GM21360 (cell line): Measurements from ENCODE around the gene MLLT11.
"Not testable (repeated sequence)": the region's sequence is repeated elsewhere in the genome, so short reads cannot be mapped to it uniquely, and the experiment has no call there.

ENCODE experiments used
- ATAC-seq: cut with Tn5 transposase; IDR thresholded peaks from one replicate; pipeline ENCODE4 v1.9.1; 2021; ENCODE audit warnings: mild to moderate bottlenecking, moderate library complexity; ENCODE audit not compliant: unreplicated experiment

MLLT11 gene

DNA sequence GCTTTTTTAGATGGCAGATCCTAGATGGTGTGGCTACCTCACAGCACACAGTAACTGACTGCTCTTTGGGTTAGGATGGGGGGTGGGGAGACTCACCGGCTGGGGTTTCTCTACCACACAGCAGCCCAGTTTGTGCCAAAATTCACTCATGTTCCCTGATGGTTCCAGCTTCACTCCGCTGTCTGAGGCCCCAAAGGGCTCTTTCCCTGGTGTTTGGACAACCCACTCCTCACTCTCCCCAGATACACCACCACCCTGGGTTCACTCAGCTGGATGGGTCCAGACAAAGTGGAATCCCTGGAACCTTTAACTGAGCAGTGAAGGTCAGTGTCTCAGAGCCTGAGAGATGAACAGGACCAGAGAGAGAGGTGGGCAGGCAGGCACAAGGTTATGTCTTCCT, 4.6 kb upstream of the MLLT11 start:
- no peak for ATAC-seq

DNA sequence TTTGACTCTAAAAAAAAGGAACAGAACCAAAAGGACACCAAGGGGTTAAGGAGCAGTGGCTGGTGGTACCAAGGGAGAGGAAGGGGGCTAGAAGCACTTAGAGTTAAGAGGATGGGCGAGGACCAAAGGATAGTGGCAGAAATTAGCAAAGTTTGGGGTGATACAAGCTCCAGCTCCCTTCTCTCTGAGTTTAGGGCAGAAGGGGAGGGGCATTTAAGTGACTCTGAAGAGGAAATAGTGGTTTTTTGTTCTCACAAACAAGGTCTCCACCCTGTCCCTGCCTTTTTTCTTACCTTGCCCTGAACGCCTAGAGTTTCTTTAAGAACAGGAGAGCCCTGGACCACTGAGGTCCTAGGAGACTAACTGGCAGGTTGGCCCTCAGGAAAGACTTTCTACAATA, 4.0 kb upstream of the MLLT11 start:
- ATAC-seq, result no peak

DNA sequence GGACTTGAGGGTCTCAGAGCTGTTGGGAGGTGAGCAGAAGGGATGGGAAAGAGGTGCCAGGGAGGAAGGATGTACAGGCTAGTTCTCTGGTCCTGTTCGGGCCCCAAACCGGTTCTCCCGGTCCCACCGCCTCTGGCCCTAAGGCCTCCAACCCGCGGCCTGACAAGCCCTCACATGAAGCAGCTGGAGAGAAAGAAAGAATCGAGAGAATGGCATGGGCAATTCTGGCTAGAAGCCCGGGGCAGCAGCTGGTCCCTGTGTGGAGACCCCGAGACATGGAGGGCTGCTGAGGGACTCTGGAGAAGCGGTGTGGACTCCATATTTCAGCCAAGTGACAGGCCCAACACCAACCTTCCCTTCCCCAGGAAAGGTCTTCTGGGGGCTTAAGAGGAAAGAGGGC, 1.5 kb upstream of the MLLT11 start:
- no peak for ATAC-seq

DNA sequence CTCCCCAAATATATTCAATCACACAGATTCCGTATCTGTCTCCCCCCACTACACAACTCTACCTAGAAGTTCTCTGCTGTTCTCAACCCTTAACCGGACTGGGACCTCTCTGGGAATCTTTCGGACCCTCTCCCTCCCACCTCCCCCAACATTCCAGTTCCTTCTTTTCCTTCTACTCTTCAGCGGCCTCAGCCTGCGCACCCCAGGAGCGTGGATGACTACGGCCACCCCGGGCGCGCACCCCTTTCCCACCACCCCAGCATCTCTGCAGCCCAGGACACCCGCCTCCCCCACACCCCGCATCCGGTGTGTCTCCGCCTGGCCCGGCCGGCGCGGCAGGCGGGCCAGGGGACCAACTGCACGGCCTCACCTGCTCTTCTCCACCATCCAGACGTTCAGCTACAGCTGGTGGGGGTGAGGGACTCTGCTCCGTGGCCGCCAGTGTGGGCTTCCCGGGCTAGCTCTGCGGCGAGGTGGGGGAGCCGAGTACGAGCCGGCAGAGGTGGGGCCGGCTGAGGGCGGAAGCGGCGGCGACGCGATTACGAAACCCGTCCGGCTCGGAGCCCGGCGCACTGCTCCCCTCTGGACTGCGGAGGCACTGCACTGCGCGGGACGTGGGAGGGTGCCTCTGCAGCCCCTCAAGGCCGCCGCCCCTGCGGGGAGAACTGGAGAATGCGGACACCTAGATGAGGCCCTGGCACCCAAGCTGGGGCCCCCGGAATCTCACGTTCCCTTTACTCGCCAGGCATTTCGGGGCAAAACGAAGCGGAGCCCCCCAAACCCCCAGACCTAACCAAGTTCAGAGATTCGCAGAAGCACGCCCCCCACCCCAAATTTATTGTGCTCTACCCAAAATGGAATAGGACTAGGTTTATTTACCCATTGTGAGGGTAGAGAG, 839 bp upstream of the MLLT11 start, which contains the start of gene CDC42SE1:
TSS of gene CDC42SE1 (minus strand) at position 514 of the 898 bp plus-strand sequence. CDS start 3,892 bp downstream, outside the sequence.
- peak; percentile 65 for ATAC-seq

DNA sequence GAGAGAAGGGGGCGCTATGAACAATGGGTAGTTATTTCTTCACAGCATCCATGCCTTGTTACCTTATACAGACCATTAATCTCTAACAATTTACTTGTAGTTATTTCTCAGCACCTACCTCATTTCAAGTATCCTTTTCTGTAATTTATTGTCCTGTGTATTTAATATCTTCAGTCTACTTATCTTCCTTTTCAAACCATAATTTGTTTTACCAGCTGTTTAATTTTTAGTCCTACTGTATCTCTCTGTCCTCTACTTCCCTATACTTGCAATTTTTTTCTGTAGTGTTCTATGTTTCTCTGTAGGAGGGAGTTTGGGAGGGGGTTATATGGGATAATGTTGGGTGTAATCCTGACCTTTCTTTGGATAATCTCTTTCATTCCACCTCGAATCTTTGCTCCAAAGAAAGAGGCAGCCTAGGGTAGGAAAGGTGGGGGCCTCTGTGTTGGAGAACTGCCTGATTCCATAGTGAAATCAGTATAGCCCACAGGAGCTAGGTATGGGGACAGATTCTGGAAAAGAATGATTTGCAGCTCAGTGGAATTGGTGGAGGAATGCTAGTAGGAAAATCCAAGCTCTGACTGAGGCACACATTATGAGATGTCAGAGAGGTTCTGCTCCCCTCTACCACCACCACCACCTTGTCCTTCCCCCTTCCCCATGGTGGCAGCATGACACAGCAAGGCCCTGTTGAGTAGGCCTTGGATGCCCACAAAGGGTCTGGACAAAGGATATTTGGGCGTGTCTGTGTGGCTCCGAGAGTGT, 642 bp downstream of the MLLT11 start:
- ATAC-seq, result no peak

DNA sequence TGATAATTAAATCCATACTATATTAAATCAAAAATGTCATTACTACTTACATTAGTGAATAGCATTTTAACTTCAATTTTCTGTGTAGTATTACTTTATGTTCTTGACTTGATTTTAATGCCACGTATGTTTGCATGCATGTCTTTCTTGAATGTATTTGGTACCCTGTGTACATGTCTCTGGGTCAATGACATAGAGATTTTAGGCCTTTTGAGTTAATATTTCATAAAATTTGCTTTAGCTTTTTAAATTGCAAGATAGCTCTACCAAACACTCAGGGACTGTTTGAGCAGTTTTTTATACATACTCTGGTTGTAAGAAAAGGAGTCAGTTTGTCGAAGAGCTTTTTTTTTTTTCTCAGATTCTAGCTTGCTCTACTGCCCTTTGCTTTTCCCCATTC, 1.5 kb downstream of the MLLT11 start:
- ATAC-seq, result no peak

DNA sequence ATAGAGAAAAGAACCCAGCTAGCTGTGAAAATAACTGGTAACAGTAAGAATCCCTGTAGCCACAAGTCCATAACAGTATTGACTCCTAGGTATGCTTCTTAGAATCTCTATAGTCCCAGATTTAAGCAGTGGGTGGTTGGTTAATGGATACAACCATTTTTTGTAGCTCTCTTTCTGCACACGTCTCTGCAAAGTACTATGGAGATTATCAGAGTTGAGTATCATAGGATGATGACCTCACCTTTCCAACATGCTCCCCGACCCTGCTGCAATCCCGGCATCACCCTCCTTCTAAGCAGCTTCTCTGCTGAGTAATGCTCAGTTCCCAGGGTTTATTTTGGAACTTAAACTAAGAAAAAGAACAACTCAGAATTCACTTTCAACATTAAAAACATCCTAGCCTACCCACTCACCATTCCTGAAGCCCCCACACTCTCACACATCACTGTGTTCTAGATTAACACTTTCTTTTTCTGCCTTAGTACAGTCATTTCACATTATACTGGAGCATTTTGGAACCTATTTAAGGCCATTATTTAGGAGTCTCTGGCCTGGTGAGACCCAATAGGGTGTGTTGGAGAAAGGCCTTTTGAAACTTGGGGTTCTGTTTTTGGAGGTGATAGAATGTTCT, 2.7 kb downstream of the MLLT11 start:
- ATAC-seq, result no peak

DNA sequence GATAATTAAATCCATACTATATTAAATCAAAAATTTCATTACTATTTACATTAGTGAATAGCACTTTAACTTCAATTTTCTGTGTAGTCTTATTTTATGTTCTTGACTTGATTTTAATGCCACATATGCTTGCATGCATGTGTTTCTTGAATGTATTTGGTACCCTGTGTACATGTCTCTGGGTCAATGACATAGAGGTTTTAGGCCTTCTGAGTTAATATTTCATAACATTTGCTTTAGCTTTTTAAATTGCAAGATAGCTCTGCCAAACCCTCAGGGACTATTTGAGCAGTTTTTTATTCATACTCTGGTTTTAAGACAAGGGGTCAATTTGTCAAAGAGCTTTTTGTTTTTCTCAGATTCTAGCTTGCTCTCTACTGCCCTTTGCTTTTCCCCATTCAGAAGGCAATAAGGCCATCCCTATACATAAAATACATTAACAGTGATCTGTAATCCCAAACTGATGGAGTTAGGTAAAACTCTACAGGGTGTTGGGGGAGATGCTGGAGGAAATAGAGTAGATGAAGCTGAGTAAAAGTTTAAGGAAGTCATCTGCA, 5.0 kb downstream of the MLLT11 start:
- ATAC-seq, result no peak

DNA sequence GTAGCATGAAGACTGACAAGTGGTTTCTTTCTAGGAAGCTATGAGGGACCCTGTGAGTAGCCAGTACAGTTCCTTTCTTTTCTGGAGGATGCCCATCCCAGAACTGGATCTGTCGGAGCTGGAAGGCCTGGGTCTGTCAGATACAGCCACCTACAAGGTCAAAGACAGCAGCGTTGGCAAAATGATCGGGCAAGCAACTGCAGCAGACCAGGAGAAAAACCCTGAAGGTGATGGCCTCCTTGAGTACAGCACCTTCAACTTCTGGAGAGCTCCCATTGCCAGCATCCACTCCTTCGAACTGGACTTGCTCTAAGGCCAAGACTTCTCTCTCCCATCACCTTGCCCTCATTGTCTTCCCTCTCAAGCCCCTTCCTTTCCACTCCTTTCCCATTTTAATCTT, 7.0 kb downstream of the MLLT11 start:
- no peak for ATAC-seq

DNA sequence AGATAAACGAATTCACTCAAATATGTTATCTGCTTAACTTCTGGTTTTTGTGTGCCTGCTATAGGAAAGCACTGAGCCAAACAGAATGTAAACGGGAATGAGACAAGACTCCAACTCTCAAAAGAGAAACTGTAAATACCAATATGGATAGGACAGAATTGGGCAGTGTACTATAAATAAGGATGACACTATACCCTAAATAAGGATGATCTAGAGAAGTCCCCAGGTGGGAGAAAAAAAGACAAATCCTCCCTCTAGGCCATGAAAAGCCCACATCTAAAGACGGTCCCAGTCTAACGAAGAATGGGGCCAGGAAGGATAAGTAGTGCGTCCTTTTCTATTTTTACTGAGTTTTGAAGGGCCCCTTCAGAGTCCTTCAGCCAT, 8.9 kb downstream of the MLLT11 start:
- no peak for ATAC-seq

DNA sequence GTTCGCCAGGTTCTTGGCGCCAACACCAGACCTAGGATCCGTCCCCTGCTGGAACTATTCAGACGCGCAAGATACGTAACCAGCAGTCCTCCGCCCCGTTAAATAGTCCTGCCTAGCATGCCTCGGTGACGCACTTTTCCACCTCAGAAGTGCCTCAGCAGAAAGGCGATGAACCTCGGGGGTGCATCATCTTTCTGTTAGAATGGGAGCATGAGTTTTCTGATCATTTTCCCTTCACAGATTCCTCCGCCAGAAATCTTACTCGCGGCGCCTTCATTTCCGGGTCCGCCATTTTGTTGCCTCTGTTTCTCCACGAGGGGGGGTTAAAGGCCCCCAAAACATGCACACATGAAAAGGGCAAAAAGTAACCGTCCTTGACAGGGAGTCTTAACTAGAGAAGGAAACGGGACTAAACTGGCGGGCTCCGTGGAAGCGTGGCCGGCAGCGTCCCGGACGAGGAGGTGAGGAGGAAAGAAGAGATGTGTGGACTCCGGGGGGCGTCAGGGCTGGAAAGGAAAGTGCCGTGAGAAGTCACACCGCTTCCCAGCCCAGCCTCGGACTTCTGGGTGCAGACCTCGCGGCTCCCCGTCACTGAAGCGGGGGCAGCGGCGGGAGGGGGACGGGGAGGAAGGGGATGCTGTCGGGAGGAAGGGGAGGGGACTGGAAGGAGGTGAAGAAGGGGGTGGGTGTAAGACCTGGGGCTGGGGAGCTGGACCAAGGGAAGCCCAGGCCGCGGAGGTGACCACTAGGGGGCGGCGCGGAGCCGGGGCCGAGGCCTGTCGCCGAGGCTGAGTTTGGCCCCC, 10.5 kb downstream of the MLLT11 start, which contains the start of gene GABPB2:
TSS of gene GABPB2 (plus strand) at position 288 of the 803 bp plus-strand sequence. CDS start 17,429 bp downstream, outside the sequence.
- ATAC-seq, result peak; percentile 74

DNA sequence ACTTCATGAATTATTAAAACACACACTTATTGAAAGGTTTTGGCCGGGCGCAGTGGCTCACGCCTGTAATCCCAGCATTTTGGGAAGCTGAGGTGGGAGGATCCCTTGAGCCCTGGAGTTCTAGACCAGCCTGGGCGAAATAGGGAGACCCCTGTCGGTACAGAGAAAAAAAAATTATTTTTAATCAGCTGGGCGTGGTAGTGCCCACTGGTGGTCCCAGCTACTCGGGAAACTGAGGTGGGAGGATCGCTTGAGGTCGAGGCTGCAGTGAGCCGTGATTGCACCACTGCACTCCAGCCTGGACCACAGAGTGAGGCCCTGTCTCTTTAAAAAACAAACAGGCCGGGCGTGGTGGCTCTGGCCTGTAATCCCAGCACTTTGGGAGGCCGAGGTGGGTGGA, 12.0 kb downstream of the MLLT11 start:
- no peak for ATAC-seq

DNA sequence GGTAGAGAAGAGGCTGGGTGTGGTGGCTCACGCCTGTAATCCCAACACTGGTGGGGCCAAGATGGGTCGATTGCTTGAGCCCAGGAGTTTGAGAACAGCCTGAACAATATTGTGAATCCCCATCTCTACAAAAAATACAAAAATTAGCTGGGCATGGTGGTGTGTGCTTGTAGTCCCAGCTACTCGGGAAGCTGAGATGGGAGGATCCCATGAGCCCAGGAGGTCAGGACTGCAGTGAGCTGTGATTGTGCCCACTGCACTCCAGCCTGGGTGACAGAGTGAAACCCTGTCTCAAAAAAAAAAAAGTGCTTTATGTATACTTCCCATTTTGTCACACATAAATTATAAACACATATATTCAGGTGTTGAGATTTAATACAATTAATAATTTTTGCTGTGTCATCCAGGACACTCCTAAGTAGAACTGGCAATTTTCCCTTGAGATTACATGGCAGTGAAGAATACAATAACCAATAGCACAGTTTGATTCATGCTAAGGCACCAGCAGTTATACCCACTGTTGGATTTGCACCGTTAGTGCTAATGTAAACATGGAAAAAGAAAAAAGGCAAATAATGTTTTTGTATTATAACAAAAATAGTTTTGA, 25.9 kb downstream of the MLLT11 start:
- ATAC-seq, result no peak

DNA sequence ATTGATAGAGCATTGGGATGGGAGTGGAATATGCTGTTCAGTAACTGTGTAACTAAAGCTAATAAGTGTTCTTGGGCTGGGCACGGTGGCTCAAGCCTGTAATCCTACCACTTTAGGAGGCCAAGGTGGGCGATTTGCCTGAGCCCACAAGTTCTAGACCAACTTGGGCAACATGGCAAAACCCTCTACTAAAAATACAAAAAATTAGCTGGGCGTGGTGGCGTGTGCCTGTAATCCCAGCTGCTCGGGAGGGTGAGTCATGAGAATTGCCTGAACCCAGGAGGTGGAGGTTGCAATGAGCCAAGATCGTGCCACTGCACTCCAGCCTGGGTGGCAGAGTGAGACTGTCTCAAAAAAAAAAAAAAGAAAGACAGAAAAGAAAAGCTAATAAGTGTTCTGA, 37.2 kb downstream of the MLLT11 start:
- not testable (repeated sequence) for ATAC-seq

DNA sequence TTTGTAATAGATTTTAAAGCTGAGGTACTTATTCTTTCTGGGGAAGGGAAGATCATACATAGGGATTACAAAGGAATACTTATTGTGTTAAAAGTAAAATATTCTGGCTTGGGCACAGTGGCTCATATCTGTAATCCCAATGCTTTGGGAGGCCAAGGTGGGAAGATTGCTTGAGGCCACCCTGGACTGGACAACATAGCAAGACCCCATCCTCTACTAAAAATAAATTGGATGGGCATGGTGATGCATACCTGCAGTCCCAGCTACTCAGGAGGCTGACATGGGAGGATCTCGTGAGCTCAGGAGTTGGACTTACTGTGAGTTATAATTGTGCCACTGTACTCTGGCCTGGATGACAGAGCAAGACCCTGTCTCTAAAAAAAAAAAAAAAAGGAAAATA, 37.9 kb downstream of the MLLT11 start:
- no peak for ATAC-seq

DNA sequence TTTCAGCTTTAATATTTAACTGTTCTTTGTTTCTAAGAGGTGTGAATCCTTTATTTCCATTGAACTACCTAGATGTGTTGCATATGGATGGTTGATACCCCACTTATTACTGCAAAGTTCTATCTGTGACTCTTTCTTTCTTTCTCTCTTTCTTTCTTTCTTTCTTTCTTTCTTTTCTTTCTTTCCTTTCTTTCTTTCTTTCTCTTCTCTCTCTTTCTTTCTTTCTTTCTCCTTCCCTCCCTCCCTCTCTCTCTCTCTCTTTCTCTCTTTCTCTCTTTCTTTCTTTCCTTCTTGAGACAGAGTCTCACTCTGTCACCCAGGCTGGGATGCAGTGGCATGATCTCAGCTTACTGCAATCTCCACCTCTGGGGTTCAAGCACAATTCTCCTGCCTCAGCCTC, 44.4 kb downstream of the MLLT11 start:
- ATAC-seq, result no peak

DNA sequence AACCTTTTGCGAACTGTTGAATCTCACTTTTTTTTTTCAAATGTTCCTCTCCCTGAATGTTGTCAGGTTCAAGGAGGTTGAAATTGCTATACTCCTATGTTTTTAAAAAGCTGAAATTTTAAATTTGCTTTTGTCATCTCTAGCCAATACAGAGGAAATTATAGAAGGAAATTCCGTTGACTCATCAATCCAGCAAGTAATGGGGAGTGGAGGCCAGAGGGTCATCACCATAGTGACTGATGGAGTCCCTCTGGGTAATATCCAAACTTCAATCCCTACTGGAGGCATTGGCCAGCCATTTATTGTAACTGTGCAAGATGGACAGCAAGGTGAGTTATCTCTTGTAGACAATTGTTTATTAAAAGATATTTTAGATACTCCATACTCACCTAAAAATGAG, 46.7 kb downstream of the MLLT11 start:
- no peak for ATAC-seq

DNA sequence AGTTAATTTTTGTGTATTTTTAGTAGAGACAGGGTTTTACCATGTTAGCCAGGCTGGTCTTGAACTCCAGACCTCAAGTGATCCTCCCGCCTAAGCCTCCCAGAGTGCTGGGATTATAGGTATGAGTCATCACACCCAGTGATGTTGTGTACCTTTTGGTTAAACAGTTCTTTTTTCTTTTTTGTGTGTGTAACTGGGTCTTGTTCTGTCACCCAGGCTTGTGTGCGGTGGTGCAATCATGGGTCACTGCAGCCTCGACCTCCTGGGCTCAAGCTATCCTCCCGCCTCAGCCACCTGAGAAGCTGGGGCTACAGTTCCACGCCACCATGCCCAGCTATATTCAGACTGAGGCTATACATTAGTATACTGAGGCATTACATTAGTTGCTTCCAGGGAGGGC, 48.1 kb downstream of the MLLT11 start:
- no peak for ATAC-seq

DNA sequence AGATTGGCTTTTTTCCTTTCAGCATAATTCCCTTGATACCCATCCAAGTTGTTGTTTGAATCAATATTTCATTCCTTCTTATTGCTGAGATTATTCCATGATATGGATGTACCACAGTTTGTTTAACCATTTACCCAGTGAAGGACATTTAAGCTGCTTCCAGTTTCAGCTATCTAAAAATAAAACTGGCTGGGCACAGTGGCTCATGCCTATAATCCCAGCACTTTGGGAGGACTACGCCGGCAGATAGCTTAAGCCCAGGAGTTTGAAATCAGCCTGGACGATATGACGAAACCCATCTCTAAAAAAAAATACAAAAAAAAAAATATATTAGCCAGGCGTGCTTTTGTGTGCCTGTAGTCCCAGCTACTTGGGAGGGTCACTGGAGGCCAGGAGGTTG, 53.7 kb downstream of the MLLT11 start:
- ATAC-seq, result no peak
